HG03280 (cell line): ENCODE measurements around the gene FAM163B.
"Not testable (repeated sequence)": the region's sequence is repeated elsewhere in the genome, so short reads cannot be mapped to it uniquely, and the experiment has no call there.

Source experiments
- ATAC-seq: cut with Tn5 transposase; IDR thresholded peaks from one replicate; pipeline ENCODE4 v1.9.1; 2021; ENCODE audit warnings: mild to moderate bottlenecking, moderate library complexity; ENCODE audit not compliant: unreplicated experiment

Gene FAM163B

DNA sequence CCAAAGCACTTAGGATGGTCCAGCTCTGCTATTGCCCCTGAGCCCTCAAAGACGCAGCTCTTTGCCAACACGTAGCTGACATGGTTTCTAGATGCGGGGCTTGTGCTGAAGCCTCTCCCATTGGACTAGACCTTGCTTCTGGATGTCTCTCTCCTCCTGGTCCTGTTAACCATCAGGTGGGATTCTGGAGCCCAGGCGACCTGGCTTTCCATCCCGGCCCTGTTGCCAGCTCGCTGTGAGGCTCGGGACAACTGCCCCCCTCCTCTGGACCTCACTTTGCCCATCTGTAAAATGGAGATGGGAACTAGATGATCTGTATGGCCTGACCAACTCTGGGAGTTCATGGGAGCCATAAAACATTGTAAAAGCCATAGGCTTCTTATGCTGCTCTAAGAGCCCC is 31.0 kb upstream of the FAM163B start:
- no peak for ATAC-seq

DNA sequence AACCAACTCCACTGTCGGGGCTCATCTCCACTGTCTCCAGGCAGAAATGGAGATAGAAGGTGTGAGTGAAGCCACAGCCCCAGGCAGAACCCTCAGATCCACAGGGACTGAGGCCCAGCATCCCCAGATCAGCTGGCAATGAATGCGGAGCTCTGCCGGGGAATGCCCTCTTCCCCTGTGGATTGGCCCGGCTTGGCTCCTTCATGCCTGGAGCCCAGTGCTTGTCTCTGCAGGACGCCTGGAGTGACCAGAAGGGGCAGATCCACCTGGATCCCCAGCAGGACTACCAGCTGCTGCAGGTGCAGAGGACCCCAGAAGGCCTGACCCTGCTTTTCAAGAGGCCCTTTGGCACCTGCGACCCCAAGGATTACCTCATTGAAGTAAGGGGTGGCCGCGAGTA is 30.4 kb upstream of the FAM163B start:
- no peak for ATAC-seq

DNA sequence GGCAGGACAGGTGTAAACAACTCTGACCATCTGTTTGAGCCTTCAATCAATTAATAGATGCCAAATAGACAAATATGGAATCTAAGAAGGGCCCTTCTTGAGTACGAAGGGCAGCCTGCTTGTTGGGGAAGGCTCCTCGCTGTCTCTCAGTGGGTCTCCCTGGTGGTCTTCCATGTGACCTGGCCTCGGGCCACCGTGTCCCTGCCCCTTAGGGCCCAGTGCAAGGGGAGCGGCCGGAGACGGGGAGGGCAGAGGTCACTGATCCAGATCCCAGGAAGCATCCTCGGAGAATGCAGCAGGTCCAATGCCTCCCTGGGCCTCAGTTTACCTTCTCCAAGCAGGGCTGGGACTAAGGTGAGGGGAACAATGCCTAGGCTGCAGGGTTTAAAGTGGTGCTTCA is 29.5 kb upstream of the FAM163B start:
- no peak for ATAC-seq

- ATAC-seq = no peak
Observed at GRCh38 chr9:133638076-133638475, 28.9 kb upstream of the FAM163B start.

DNA sequence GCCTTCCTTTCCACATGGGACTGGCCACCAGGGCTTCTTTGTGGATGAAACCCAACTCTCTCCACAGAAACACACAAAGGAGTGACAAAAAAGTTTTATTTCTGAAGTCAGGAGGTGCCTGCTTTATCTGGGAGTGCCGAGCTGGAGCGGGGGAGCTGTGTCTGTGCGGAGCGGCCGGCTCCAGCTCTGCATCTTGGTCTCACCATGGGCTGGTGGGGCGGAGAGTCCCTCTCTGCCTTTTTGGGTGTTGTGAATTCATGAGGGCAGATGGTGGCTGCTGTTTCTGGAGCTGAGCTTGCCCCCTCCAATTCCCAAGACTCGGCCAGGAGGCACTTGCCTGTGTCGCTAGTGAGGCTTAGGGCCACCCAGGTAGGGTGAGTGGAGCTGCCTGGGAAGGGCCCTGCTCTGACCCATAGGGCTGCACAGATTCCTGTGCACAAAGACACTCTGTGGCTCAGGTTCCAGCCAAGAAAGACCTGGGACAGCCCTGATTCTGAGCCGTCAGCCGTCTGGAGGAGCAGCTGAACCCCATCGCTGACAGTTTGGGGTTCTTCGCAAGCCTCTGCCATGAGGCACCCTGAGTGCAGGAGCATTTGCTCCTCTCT is 28.4 kb upstream of the FAM163B start:
- ATAC-seq = no peak

DNA sequence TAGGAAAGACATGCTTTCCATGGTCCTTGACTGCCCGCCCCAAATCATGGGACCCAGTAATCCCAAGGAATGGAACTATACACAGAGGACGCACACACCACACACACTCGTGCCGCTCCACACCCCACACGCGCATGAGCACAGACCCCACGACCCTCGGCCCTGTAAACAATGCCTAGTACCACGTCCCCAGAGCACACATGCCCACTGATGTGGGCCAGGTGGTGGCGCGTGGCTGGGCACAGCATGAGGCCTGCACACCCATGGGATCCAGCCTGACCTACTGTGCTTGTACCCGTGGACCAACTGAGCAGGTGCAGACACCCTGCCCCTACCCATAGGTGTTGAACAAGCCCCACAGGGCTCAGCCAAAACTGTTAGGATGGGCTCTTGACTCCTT is 27.7 kb upstream of the FAM163B start:
- no peak for ATAC-seq

GRCh38 chr9:133635533-133636531 is 26.6 kb upstream of the FAM163B start, which contains the start of gene DBH:
TSS of gene DBH (plus strand) at chr9:133636363. CDS start at chr9:133636372, 9 bp downstream.
- ATAC-seq = no peak

DNA sequence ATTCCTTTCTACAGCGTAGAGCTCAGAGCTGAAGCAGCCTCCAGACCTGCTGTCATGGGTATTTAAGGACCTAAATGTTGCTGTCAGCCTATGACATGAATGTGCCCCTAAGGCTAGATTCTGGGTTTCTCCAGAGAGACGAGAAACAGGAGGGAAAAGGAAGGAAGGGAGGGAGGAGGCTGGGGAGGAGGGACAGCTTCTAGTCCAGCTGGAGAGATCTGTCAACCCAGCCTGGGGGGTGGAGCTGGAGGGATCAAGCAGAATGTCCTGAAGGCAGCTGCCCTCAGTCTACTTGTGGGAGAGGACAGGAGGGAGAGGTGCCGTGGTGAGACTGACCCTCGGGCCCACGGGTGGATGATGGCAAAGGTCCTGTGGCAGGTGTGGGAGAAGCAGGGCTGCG is 25.9 kb upstream of the FAM163B start:
- ATAC-seq = no peak

- ATAC-seq = no peak
Observed at GRCh38 chr9:133634081-133634691, 25.0 kb upstream of the FAM163B start.

GRCh38 chr9:133633681-133634080 is 24.5 kb upstream of the FAM163B start:
- ATAC-seq = no peak

GRCh38 chr9:133632806-133633680 is 23.9 kb upstream of the FAM163B start:
- ATAC-seq = no peak

GRCh38 chr9:133631111-133631510 is 21.9 kb upstream of the FAM163B start:
- ATAC-seq = no peak

GRCh38 chr9:133629221-133630110 is 20.3 kb upstream of the FAM163B start:
- ATAC-seq = no peak

GRCh38 chr9:133628766-133629165 is 19.6 kb upstream of the FAM163B start:
- no peak for ATAC-seq

- ATAC-seq = no peak
Observed at GRCh38 chr9:133627341-133627740, 18.2 kb upstream of the FAM163B start.

DNA sequence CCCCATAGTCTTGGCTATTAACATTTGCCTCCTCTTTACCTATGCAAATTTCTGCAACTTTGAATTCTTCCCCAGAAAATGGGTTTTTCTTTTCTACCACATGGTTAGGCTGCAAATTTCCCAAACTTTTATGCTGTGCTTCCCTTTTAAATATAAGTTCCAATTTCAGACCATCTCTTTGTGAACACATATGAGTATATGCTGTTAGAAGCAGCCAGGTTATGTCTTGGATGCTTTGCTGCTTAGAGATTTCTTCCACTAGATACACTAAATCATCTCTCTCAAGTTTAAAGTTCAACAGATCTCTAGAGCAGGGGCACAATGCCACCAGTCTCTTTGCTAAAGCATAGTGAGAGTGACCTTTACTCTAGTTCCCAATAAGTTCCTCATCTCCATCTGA is 16.8 kb upstream of the FAM163B start:
- ATAC-seq = not testable (repeated sequence)

DNA sequence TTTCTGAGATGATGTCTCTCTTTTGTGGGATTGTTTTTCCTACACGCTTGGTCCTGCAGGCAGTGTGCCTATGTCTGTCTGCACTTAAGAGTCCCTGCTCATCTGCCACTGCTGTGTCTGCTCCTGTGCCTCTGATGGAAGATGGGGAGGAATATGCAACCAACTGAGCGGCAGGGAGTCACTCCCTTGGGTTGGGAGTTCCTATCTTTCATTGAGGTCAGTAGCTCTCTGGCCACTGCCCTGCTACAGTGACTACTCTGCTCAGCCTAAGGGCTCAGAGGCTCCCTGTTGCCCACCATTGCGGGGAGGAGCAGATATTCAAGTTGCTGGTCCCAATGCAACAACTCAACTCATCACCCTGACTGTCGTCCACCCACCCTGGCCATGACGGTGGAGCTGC is 13.4 kb upstream of the FAM163B start:
- no peak for ATAC-seq

GRCh38 chr9:133621725-133622267 is 12.6 kb upstream of the FAM163B start:
- ATAC-seq = no peak

GRCh38 chr9:133619791-133620190 is 10.6 kb upstream of the FAM163B start:
- ATAC-seq = no peak
